Fibroblast of gingiva (primary cell): ENCODE measurements around the gene KIFAP3.
"Not testable (repeated sequence)": the region's sequence is repeated elsewhere in the genome, so short reads cannot be mapped to it uniquely, and the experiment has no call there.

Experiments
- DNase-seq: peaks from one replicate; pipeline ENCODE4 v3.0.0-alpha.2; 2011; ENCODE audit warnings: low read depth

KIFAP3 gene

DNA sequence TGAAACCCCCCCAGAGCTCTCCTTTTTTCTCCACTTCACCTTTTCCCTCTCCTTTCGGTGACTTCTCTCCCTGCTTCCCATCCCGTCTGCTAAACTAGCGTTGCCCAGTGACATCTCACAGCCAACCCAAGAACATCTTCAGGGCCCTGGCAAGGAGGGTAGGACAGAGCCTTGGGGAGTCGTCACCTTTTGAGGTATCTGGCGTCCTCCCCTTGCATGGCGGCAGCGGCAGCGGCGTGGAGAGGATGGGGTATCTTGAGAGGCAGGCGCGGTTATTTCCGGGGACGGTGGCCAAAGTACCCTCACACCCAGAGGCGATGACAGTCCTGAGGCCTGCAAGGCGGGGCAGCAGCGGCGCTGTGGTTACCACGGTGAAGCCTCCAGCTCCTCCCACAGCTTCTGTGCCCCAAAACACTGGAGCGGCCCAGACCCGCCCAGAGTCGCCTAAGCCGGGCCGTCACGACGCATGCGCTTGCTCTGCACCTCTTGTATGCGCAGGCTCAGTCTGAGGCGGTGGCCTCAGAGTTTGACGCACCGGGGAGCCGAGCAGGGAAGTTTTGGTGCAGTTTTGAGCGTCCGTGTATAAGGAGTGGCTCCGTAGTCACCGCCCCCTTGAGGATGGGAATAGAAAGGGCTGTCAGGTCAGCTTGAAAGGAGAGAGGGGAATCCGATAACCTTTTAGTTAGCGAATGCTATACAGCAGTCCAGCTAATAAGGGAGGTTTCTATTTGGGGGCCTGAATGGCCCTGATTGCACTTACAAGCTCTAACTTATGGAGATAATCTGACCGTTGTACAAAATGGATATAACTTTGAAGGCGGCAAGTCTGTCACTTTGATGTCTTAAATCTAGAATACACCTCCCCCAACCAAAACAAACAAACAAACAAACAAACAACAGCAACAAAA is at the start of gene KIFAP3:
Gene KIFAP3 (minus strand): TSS at position 446 of the 908 bp plus-strand sequence. CDS start 228 bp downstream, at position 218.
- peak; percentile 98 for DNase-seq

DNA sequence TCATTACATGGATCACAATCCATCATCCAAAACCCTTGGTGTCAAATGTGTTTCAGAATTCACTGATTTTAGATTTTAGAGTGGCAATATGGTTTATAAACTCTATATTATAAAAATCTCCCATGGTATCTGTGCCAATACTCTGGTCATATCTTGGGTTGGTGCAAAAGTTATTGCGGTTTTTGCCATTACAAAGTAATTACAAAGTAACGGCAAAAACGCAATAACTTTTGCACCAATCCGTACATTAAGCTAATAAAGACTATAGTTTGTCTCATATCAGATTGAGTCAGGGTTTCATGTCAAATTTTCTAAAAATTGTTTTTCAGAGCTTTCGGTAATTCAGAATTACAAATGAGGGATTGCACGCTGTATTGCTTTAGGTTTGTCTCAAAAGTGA is 47.9 kb upstream of the KIFAP3 start:
- DNase-seq: no peak

DNA sequence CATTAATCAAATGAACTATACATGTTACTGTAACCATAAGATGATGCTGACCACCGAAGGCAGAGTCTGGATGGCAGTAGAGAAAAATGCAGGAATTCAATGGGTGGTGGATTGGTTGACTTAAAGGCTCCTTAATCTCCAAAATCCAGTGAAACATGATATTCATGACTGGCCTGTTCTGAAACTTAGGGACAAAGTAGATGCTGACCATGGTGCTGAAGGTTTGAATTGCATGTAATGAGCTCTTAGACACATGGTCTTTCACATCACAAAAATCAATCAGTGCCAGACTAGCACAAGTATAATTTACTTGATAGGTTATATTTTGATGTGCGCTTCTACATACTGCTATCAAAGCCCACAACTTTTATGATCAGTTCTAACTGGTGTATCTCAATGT is 40.4 kb upstream of the KIFAP3 start:
- DNase-seq: peak; percentile 11

DNA sequence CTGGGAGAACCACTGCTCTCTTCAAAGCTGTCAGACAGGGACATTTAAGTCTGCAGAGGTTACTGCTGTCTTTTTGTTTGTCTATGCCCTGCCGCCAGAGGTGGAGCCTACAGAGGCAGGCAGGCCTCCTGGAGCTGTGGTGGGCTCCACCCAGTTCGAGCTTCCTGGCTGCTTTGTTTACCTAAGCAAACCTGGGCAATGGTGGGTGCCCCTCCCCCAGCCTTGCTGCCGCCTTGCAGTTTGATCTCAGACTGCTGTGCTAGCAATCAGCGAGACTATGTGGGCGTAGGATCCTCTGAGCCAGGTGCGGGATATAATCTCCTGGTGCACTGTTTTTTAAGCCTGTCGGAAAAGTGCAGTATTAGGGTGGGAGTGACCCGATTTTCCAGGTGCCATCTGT is 38.6 kb upstream of the KIFAP3 start:
- DNase-seq: not testable (repeated sequence)

DNA sequence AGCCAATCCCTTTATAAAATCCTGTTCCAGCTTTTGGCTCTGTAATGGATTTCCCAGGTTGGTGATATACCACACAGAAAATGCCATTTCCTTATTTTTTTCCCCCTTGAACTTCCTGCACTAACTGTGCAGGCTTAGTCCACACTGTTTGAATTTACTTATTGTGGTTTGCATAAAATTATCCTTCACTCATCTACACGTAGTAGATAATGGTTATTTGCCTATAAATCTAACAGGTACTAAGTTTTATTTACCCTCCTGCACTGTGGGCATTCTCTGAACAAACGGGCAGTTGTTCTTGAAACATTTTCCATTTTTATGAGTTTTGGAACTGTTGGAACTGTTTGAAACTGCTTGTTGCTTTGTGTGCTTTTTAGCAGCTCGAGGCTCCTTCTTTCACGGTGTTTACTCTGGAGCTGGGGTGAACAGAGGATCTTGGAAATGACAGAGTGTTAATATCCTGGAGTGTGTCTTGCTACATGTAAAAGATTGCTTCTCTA is 23.0 kb upstream of the KIFAP3 start:
- DNase-seq: no peak

DNA sequence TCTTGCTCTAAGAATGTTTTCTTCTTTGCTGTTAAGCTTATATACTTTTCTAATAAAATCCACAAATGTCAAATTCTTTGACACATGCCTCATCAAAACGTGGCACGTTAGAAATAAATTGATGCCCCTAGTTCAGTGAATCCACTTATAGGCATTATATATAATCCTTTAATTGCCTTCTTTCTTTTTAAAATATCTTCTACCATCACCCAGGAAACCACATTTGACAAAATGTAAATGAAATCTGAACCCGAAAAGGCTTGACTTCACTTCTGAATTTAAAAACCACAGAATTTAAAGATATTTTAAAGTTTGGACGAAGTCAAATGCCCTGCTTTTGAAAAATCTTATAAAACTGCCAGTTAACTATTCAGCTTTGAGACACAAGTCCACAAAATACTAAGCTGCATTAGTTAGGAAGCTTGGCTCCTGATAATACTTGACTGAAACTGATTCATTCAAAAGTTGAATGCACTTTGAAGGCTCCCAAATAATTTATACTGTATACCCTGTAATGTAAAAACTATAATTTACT is 22.4 kb upstream of the KIFAP3 start:
- DNase-seq: no peak

DNA sequence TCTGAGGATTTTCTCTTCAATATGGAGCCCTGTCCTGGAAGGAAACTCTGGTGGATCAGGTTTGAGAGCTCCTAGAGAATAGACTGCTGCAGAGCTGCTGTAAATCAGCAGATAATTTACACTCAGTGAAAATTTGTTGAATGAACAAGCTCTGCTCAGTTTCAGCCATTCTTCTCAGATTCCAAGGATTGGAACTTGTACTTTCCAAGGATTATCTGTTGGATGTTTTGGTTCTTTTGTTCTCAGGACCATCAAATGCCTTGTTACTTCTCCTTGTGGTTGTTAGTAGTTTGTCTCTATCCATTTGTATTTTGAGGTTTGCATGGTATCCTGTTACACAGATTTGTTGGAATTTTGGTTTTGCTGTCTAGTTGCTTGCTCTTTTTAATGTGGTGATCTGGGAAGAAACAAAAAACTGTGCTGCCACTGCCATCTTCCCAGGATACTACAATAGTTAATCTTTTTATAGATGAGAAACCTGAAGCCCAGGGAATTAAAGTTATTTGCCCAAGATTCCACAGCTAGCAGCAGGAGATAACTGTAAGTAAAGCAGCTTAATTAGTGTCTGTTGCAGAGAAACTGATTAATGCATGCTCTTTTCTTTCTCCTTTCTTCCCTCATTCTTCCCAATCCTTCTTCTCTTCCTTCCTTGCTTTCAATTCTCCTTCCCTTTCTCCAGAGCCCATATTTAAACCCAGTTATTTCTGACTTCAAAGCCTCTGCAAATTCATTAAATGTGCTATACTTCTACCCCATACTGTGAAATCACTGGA is 21.7 kb upstream of the KIFAP3 start:
- no peak for DNase-seq

DNA sequence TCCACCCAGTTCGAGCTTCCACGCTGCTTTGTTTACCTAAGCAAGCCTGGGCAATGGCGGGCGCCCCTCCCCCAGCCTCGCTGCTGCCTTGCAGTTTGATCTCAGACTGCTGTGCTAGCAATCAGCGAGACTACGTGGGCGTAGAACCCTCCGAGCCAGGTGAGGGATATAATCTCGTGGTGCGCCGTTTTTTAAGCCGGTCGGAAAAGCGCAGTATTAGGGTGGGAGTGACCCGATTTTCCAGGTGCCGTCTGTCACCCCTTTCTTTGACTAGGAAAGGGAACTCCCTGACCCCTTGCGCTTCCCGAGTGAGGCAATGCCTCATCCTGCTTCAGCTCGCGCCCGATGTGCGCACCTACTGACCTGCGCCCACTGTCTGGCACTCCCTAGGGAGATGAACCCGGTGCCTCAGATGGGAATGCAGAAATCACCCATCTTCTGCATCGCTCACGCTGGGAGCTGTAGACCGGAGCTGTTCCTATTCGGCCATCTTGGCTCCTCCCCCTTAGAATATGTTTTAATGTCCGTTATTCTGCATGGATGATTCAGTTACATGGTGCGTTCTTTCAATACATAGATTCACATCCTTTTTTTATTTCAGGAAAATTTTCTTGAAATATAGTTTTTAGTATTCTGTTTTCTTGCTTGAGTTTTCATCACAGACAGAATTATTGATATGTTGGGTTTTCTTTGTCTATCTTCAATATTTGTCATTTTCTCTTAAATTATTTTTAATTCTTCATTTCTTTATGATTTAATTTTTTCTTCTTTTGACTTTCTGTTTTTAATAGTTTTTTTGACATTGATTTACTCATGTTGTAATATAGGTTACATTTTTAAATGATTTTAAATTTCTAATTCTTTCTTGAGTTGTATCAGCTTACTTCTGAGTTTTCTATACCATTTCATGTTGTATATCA is 20.5 kb upstream of the KIFAP3 start:
- not testable (repeated sequence) for DNase-seq

DNA sequence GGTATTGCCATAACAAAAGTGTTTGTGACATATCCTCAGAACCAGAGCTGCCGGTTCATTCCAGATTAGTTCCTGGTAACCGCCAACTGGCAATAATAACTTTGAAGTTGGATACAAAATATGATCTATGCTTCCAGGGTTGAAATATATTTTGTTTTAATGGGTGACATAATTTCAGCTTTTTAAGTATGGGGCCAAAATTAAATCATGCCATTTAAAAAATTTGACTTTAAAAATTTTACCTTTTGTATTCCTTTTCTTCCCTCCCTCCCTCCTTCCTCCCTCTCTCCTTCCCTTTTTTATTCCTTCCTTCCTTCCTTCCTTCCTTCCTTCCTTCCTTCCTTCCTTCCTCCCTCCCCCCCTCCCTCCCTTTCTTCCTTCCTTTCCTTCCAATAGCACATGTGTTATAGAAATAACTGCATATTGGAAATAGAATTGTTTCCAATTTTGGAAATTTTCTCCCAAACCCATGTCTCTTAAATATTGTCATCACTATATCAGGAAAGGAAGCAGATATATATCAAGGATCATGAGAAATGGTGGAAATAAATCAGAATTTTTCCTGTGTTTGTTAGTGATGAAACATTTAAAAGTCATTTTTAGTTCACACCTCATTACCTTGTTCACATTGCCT is 12.0 kb upstream of the KIFAP3 start:
- no peak for DNase-seq

DNA sequence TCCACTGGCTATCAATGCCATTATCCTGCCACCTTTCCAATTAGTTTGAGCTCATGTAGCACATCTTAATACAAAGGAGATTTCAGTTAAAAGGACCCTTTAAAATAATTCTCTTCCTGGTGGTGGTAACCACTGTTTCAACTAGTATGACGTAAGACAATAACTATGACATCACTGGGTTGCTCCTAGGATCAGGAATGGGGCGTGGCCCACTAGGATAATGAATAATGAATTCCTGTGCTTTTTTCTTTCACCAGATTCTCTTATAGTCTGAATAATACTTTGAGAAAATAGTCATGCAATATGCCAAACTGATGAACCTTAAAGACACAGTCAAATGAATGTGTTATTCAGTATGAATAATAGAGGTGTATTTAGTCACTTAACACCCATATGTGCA is 10.6 kb upstream of the KIFAP3 start:
- DNase-seq: no peak

DNA sequence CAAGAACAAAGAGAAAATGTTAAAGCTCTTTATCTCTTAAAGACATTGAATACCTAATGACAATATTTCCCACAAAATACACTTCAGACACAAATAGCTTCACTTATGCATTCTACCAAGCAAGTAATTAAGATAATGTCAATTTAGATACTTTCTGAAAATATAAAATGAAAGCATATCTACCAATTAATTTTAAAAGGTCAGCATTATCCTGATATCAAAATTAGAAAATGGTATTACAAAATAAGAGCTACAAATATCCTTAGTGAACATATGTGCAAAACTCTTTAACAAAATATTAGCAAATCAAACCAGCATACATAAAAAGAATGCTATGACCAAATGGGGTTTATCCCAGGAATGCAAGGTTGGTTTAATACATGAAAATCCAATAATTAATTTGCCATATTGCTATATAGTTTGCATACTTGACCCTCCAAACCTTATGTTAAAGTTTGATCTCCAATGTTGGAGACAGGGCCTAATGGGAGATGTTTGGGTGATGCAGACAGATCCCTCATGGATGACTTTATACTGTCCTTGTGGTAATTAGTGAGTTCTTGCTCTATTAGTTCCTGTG is 4.2 kb upstream of the KIFAP3 start:
- DNase-seq: no peak

DNA sequence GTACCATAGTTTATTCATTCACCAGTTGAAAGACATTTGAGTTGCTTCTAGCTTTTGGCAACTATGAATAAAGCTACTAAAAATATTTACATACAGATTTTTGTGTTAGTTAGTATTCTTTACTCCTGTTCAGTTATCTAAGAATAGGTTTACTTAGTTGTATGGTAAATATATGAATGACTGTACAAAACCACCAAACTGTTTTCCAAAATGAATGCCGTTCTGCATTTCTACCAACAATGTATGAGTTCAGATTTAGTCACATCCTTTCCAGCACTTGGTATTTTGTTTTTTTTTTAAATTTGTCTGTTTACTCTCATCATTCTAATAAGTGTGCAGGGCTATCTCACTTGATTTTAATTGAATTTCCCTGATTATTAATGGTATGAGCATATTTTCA is 3.4 kb upstream of the KIFAP3 start:
- no peak for DNase-seq

DNA sequence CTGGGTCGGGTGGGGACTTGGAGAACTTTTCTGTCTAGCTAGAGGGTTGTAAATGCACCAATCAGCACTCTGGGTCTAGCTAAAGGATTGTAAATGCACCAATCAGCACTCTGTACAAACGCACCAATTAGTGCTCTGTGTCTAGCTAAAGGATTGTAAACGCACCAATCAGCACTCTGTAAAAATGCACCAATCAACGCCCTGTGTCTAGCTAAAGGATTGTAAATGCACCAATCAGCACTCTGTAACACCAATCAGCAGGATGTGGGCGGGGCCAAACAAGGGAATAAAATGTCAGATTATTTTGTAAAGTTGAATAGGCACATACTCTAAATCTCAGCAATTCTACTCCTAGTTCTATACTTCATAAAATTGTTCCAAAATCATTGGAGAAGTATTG is 2.5 kb upstream of the KIFAP3 start:
- DNase-seq: not testable (repeated sequence)

DNA sequence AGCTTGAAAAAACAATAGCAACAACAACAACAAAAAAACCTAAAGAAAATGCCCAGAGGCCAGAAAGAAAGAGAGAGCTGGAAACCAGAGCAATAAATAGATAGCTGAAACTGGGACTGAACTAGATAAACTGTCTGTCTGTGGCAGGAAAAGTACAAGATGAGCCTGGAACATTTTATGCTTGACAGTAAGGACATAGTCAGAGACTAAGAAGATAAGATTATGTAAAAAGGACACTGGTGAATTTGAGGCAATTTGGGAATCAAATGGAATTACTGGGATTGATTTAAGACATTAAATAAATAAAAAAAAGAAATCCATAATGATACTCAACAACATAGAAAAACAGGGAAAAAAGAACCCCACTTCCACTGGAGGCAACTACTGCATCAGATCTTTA is 1.7 kb upstream of the KIFAP3 start:
- DNase-seq: no peak

DNA sequence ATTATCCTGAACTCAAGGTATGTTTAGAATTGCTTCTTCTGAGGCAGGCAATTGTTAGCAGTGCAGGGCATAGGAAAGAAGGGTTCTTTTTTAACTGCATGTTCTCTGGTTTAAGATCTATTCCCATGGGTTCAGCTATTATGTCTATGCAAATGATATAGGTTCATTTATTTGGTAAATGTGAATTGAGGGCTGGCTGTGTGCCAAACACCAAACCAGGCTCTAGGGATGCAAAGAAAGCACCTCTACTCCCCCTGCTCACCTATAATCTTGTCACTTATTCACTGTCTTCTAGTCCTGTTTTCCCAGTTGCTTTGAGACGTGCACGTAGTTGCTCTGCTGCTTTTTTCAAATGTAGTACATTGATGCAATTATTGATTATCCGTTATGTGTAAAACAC is 691 bp upstream of the KIFAP3 start:
- DNase-seq: no peak

DNA sequence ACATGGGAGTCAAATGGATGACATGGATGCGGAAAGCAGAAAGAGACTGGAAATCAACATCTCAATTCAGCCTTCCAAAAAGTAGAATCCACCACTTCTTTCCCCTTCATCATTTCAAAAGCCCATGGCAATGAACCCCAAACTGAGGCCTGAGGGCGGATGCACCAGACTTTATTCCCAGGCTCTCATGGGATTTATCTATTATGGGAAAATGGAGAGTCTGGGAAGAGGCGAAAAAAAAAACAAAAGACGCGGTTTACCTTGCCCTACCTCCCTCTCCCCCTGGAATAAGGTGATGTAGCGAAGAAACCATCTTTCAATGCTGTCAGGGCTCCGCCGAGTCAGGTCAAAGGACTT is 624 bp downstream of the KIFAP3 start:
- no peak for DNase-seq

DNA sequence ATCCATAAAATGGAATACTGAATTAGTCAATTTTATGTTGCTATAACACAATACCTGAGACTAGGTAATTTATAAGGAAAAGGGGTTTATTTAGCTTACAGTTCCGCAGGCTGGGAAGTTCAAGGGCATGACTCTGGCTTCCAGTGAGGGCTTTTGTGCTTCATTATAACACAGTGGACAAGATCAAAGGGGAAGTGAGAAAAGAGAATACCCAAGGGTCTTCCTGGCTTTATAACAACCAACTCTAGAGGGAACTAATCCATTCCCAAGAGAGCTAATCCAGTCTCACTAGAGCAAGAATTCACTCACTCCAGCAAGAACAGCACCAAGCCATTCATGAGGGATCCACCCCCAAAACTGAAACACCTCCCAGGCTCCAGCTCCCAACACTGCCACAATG is 3.1 kb downstream of the KIFAP3 start:
- no peak for DNase-seq

DNA sequence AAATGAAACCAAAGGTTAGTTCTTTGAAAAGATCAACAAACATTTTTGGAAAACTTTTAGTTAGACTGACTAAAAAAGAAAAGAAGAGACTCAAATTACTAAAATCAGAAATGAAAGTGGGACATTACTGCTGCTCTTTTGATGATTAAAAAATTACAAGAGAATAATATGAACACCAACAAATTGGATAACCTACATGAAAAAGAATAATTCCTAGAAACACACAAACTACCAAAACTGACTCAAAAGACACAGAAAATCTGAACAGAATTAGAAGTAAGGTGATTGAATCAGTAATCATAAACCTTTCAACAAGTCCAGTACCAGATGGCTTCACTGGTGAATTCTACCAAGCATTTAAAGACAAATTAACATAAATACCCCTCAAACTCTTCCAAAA is 5.6 kb downstream of the KIFAP3 start:
- no peak for DNase-seq

DNA sequence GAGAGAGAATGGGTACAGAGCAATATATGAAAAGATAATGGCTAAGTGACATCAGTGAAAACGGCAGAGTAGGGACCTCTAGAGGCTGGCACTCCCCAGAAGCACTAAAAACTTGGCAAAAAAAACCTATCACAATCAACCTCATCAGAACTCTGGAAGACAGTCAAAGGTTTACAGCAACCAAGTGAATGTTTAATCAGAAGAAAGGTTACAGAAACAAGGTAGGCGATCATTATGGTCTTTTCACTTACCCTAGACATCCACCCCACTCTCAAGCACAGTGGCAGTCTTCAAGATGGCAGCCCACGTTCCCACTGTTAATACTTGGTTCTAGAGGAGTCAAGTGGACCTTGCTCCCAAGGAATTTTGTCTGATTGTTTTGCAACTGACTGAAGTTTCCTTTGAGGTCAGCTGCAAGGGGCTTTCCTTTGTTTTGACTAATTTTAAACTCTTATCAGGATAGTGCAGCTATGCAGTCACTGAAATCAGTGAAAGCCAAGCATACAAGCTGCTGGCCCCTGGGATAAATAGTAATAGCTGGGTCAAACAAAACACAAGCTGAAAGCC is 7.2 kb downstream of the KIFAP3 start:
- DNase-seq: no peak

DNA sequence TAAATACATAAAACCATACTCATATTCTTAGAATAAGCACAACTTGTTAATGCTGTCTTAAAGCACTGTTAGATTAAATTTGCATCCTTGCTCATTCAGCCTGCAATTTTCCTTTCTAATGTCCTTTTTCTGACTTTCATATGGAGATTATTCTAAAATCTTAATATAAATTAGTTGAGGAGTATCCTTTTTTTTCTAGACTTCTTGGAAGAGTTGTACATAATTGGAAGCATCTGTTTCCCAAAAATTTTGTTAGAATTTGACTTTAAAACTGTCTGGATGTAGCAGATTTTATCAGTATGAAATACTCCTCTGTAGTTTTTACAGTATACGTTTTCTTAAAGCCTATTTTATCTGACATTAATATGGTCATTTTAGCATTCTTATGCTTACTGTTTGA is 9.7 kb downstream of the KIFAP3 start:
- no peak for DNase-seq
